CD4-positive, alpha-beta T cell treated with Interleukin-15 for 4 hours (primary cell): ENCODE measurements around the gene SENP8.

Experiments used
- DNase-seq: peaks from one replicate; pipeline ENCODE4 v3.0.0-alpha.2; 2020; ENCODE audit warnings: low spot score

SENP8 gene

DNA sequence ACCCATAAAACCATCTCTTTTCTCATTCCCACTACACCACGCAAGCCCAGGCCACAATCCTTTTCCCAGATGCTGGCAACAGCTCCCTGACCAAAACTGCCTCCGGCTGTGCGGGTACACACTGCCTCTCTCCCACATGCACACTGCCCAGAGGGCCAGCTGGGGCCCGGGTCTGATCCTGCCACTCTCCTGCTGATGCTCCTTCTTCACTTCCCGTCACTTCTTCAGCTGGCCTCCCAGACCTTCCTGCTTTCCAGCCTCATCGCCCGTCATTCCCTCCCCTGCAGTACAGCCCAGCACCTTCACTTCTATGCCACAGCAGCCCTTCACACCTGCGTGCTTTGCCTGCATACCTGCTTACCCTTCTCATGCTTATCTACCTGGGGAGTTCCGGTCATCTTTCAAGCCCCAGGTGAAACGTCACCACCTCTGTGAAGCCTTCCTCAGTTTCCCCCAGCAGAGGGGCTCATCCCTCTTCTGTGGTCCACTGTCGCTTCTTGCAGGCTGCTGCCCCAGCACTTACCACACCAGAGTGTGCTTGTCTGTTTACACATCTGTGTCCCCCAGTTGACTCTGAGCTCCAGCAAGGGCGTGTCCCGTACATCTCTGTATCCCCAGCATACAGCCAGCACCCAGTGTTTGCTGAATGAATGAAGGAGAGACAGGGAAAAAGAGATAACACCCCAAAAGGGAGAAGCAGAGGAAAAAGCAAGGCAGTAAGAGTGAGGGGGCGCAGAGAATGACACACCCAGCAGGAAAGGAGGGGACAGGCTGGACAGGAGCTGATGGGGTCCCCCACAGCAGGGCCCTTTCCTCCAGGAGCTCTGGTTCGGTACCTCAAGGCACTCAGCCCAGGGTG, 57.2 kb downstream of the SENP8 start:
- no peak for DNase-seq

DNA sequence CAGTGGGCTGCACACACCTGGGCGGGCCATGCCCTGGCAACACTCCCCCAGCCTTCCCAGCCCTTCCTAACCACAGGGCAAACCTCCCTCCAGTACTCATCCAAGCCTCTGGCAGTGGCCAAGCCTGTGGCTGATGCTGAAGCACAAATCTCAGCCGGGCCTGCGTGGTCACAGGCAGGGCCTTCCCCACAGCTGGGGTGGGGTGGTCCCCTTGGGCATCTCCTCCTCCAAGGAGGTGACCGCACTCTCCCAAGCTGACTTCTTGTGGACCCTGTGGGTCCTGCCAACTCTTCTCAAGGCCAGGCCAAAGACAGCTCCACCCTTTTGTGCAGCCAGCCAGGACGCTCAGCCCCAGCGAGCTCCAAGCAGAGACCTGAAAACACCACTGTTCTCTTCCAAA, 58.0 kb downstream of the SENP8 start:
- no peak for DNase-seq

GRCh38 chr15:72176743-72177142, 58.5 kb downstream of the SENP8 start:
- no peak for DNase-seq

DNA sequence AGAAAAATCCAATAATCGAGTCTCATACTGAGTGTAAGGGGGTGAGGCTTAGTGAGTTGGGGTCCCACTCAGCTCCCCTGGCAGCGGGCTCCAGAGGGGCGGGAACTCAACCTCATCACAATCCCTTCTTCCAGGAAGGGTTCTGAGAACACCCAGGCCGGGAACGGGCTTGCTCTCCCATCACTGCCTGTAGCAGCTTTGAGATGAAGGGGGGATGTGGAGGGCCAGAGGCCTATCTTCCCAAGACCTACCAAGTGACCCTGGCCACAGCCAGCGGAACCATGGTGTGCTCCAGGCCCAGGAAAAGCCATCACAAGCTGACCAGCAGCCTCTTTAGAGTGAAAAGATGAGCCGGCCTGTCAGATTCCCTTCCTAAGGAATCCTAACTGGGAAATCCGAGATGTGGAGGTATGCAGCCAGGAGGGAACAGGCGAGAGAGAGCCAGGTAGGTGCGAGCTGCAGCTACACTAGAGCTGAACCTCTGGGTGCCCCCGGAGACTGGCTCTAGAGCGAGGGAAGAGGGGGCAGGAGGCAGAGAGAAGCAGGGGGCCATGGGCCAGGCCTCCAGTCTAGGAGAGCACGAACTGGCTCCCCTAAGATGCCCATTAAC, 60.9 kb downstream of the SENP8 start:
- DNase-seq: no peak

- no peak for DNase-seq
These were observed 61.9 kb downstream of the SENP8 start for GRCh38 chr15:72179950-72180581.

DNA sequence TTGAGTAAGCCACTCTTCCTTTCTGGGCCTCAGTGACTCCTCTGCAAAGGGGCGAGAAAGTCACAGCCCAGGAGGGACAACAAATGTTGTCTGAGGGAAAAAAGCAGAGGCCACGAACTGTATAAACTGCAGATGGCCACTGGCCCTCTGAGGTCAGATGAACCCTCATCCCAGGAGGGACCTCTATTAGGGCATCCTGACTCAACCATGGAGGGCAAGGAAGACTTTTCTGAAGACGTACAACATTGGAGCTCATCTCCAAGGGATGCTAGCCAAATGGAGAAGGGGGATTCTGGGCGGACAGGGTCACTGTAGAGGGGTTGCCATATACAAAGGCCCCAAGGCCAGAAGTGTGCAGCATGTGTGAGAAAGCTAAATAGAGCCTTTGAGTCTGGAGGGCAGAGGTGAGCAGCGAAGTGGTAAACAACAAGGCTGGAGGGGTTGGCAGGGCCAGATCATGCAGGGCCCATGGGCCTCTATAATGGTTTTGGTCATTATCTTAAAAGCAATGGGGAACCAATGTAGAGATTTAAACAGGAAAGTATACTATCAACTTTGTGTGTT, 62.6 kb downstream of the SENP8 start:
- DNase-seq: no peak

DNA sequence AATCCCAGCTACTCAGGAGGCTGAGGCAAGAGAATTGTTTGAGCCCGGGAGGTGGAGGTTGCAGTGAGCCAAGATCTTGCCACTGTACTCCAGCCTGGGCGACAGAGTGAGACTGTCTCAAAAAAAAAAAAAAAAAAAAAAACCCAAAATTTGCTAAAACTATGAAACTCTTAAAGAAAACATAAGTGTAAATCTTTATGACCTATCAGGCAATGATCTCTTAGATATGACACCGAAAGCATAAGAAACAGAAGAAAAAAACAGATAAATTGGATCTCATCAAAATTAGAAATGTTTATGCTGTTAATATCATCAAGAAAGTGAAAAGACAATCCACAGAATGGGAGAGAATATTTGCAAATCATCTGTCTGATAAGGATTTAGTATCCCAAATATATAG, 64.0 kb downstream of the SENP8 start:
- no peak for DNase-seq

GRCh38 chr15:72182673-72183072, 64.5 kb downstream of the SENP8 start:
- no peak for DNase-seq

DNA sequence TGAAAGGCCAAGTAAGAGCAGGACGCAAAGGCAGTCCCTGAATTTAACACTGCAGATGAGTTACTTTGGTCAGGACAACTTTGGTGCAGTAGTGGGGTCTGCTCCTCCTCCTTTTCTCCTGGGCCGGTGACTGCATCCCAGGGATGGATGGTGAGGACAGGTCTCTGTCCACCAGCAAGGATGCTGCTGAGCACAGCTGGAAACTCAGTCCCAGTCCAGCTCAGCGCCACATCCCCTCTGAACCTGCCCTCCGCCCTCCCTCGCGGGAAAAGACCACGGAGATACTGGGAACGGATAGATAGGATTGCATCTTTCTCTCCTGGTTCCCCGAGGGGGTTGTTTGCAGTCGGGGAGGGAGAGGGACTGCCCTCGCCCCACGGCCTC, 65.6 kb downstream of the SENP8 start:
- DNase-seq: no peak

GRCh38 chr15:72184165-72184811, 66.1 kb downstream of the SENP8 start:
- no peak for DNase-seq

GRCh38 chr15:72189250-72189902, 71.2 kb downstream of the SENP8 start:
- no peak for DNase-seq

DNA sequence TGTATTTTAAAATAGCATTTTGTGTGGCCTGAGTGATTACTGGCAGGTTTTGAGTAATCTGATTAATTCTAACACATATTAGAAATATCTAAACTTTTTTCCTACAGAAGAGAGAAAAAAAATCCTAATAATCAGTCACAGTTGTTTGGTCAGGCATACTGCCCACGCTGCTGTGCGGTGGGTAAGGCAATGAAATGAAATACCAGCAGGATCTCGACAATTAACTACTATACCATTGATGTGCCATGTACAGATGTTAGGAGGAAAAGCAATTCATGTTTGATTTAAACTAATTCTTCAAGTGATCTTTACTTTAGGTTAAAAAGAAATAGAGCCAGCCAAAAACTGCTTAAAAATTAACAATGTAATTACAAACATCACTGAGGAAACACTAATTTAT, 74.2 kb downstream of the SENP8 start:
- no peak for DNase-seq
